GM12878 (cell line): Measurements from ENCODE around the gene IL2.

Source experiments
- ASH2L ChIP-seq: fragments of 300-600, 200-600 bp; sonication (generic); IDR thresholded peaks from 2 replicates; pipeline ENCODE4 v1.6.1; 2017; ENCODE audit warnings: low read depth, mild to moderate bottlenecking, borderline replicate concordance
- BCLAF1 ChIP-seq: fragments of 450-650 bp; IDR thresholded peaks from 2 replicates; pipeline ENCODE4 v1.6.1; 2017; ENCODE audit warnings: antibody characterized with exemption, mild to moderate bottlenecking, moderate library complexity
- BRCA1 ChIP-seq: IDR thresholded peaks from 2 replicates; pipeline ENCODE4 v1.6.1; 2011; ENCODE audit warnings: low read depth, low read length, improper control_type of control experiment
- CTCF ChIP-seq, 3 experiments: IDR thresholded peaks in 2 of 3; conservative IDR thresholded peaks in 1 of 3; 2 replicates each; pipeline ENCODE4 v1.5.1; 2011; ENCODE audit warnings: low read depth in 3 of 3, low read length in 3 of 3, mild to moderate bottlenecking in 3 of 3, control low read depth in 2 of 3, moderate library complexity in 2 of 3, inconsistent platforms in 1 of 3, mixed read lengths in 1 of 3; ENCODE audit not compliant: control insufficient read depth in 2 of 3, insufficient read depth in 1 of 3; ENCODE audit errors: extremely low read depth in 1 of 3
- ETV6 ChIP-seq, 2 experiments: fragments of 450-650 bp in 1 of 2; IDR thresholded peaks in 1 of 2; conservative IDR thresholded peaks in 1 of 2; 2 replicates each; pipeline ENCODE4 v1.6.1; 2014; ENCODE audit warnings: antibody characterized with exemption in 1 of 2, borderline replicate concordance in 1 of 2, low read depth in 1 of 2, mild to moderate bottlenecking in 1 of 2, moderate library complexity in 1 of 2
- FOXK2 ChIP-seq: fragments of 450-650 bp; IDR thresholded peaks from 2 replicates; pipeline ENCODE4 v1.6.1; 2017; ENCODE audit warnings: mild to moderate bottlenecking, moderate library complexity
- NRF1 ChIP-seq: conservative IDR thresholded peaks from 2 replicates; pipeline ENCODE4 v1.6.1; 2011; ENCODE audit warnings: mild to moderate bottlenecking, low read depth, low read length, improper control_type of control experiment
- POLR2A ChIP-seq: IDR thresholded peaks from 2 replicates; pipeline ENCODE4 v1.6.1; 2011; ENCODE audit warnings: low read depth, mild to moderate bottlenecking, low read length
- RAD21 ChIP-seq: IDR thresholded peaks from 2 replicates; pipeline ENCODE4 v1.6.1; 2011; ENCODE audit warnings: mild to moderate bottlenecking, low read depth, low read length, moderate library complexity; ENCODE audit not compliant: insufficient read depth
- SMC3 ChIP-seq: IDR thresholded peaks from 2 replicates; pipeline ENCODE4 v1.6.1; 2011; ENCODE audit warnings: low read length, improper control_type of control experiment, borderline replicate concordance
- SP1 ChIP-seq: IDR thresholded peaks from one replicate; pipeline ENCODE4 v1.6.1; 2011; ENCODE audit warnings: low read depth, low read length
- SPI1 ChIP-seq: IDR thresholded peaks from 2 replicates; pipeline ENCODE4 v1.6.1; 2011; ENCODE audit warnings: low read depth, mild to moderate bottlenecking, low read length, moderate library complexity, borderline replicate concordance; ENCODE audit not compliant: insufficient read depth

GRCh38 chr4:122476126-122476525, 19.6 kb upstream of the IL2 start:
- TF ChIP-seq ASH2L (no peak), SP1 (no peak), CTCF (IDR thresholded peaks at IDR 0.05 in 2 of 3, conservative IDR thresholded peaks at IDR 0.05 in 1 of 3; ENCODE audit: control insufficient read depth in 2 of 3, extremely low read depth in 1 of 3, insufficient read depth in 1 of 3, low read depth in 3 of 3, low read length in 3 of 3) (no peak), ETV6 (conservative IDR thresholded peaks at IDR 0.05 in 1 of 2, IDR thresholded peaks at IDR 0.05 in 1 of 2; ENCODE audit: borderline replicate concordance in 1 of 2, low read depth in 1 of 2) (no peak), RAD21 (no peak), BRCA1 (no peak), POLR2A (no peak), FOXK2 (no peak), SPI1 (no peak), BCLAF1 (no peak), SMC3 (no peak), NRF1 (no peak)
